GM12878 (cell line): ENCODE data around the gene MTFR2. TPM values are rescaled to one million over a fixed set of nuclear protein-coding genes. Genes with fewer than 3 reads are reported as not detected.

Experiments used
- ATAC-seq: fragments of 200-7000 bp; cut with Tn5 transposase; 3 replicates; pipeline ENCODE4 v1.9.1; 2020; ENCODE audit warnings: mild to moderate bottlenecking, moderate library complexity
- BruUV-seq: library from RNA; stranded (reverse); fragments of 400-500 nt; replicated peaks from 2 replicates; lab custom pipeline; 2021; lab: Mats Ljungman, UMichigan
- CTCF ChIA-PET: fragments of 300-600 bp; sonication (Branson Sonifier 250); formaldehyde crosslinking; extraction: SDS; loops from one replicate; lab custom pipeline; 2021; ENCODE audit warnings: inconsistent platforms; lab: Yijun Ruan, JAX
- POLR2A ChIA-PET: fragments of 350-600 bp; formaldehyde crosslinking; extraction: SDS; loops from one replicate; lab custom pipeline; 2021; ENCODE audit warnings: inconsistent platforms; lab: Charles Lee
- RAD21 ChIA-PET: fragments of 300-600 bp; sonication (Branson Sonifier 250); formaldehyde crosslinking; loops from one replicate; lab custom pipeline; 2023; ENCODE audit warnings: antibody characterized with exemption; ENCODE audit not compliant: unreplicated experiment; lab: Charles Lee
- SMC1A ChIA-PET: fragments of 300-600 bp; sonication (Branson Sonifier 250); formaldehyde crosslinking; loops from one replicate; lab custom pipeline; 2023; ENCODE audit not compliant: unreplicated experiment, uncharacterized antibody; lab: Charles Lee
- DNase-seq: peaks from one replicate; pipeline ENCODE4 v3.0.0-alpha.2; 2011; ENCODE audit warnings: low read depth, low spot score
- FAIRE-seq: peaks from 3 replicates; lab custom pipeline; 2011; peaks lifted over from hg19 to GRCh38; lab: Jason Lieb, UNC
- H2AFZ ChIP-seq: 2 replicates; pipeline ENCODE4 v1.6.0; 2011; ENCODE audit warnings: low read depth, low read length, control low read depth; ENCODE audit not compliant: control insufficient read depth
- H3K27ac ChIP-seq: 2 replicates; pipeline ENCODE4 v1.5.1; 2011; ENCODE audit warnings: control low read depth; ENCODE audit not compliant: control insufficient read depth, insufficient read depth
- H3K27me3 ChIP-seq, 2 experiments: replicated peaks in 1 of 2; 2 replicates each; pipeline versions ENCODE4 v1.6.0 to v1.6.1; 2011; ENCODE audit warnings: low read length in 1 of 2; ENCODE audit not compliant: control insufficient read depth in 2 of 2, insufficient read depth in 2 of 2
- H3K36me3 ChIP-seq, 2 experiments: 2 replicates each; pipeline ENCODE4 v1.5.1; 2011; ENCODE audit warnings: low read length in 1 of 2; ENCODE audit not compliant: control insufficient read depth in 2 of 2, insufficient read depth in 2 of 2
- H3K4me1 ChIP-seq: 2 replicates; pipeline ENCODE4 v1.6.1; 2011; ENCODE audit warnings: mild to moderate bottlenecking, low read length, moderate library complexity, mixed read lengths; ENCODE audit not compliant: control insufficient read depth, insufficient read depth
- H3K4me2 ChIP-seq: 2 replicates; pipeline ENCODE4 v1.6.0; 2011; ENCODE audit warnings: control low read depth; ENCODE audit not compliant: control insufficient read depth, insufficient read depth
- H3K4me3 ChIP-seq: fragments of 200-600 bp; sonication (generic); 2 replicates; pipeline ENCODE4 v1.5.1; 2016
- H3K79me2 ChIP-seq: 2 replicates; pipeline ENCODE4 v1.6.0; 2011; ENCODE audit warnings: low read length; ENCODE audit not compliant: control insufficient read depth, insufficient read depth
- H3K9ac ChIP-seq: 2 replicates; pipeline ENCODE4 v1.8.0; 2011; ENCODE audit warnings: low read length, control low read depth, mixed read lengths; ENCODE audit not compliant: control insufficient read depth, insufficient read depth
- H3K9me3 ChIP-seq: replicated peaks from 3 replicates; pipeline ENCODE4 v1.5.1; 2011; ENCODE audit warnings: mild to moderate bottlenecking, low read length; ENCODE audit not compliant: control insufficient read depth, insufficient read depth
- H4K20me1 ChIP-seq: 2 replicates; pipeline ENCODE4 v1.6.0; 2011; ENCODE audit not compliant: control insufficient read depth, insufficient read depth
- BHLHE40 ChIP-seq, 2 experiments: fragments of 450-650 bp in 1 of 2; IDR thresholded peaks; 2 replicates each; pipeline ENCODE4 v1.6.1; 2011 to 2017; ENCODE audit warnings: low read depth in 2 of 2, borderline replicate concordance in 1 of 2, improper control_type of control experiment in 1 of 2, low read length in 1 of 2, mild to moderate bottlenecking in 1 of 2
- WGBS: methylation state at CpG from one replicate; pipeline ENCODE4 v1.1.6; 2016; ENCODE audit warnings: low lambda C conversion rate; ENCODE audit not compliant: insufficient replicate concordance, insufficient coverage; ENCODE audit errors: missing lambda C conversion rate; 5-methylcytosine and 5-hydroxymethylcytosine counted together
- in situ Hi-C: fragments of 300-500 bp; cut with MboI; formaldehyde crosslinking; loops from 9 replicates; pipeline ENCODE4 v1.14.3; 2018; ENCODE audit warnings: mixed read lengths
- intact Hi-C: fragments of 100-400 bp; cut with micrococcal nuclease; formaldehyde crosslinking; loops from one replicate; pipeline ENCODE4 v1.14.2; 2022; ENCODE audit not compliant: unreplicated experiment
- polyA plus RNA-seq, 11 experiments: library from polyadenylated mRNA; depleted of rRNA in 4 of 11; unstranded in 6 of 11; stranded (reverse) in 5 of 11; fragments of >200 nt; fragmentation: Nextera tagmentation in 4 of 11; fragmentation: Illumina TruSeq in 1 of 11; extraction: Ambion mirVana in 4 of 11; extraction: Trizol in 1 of 11; gene quantifications; 1 replicate in 1 of 11; 2 replicates in 10 of 11; pipeline versions ENCODE4 v1.2.1 to v1.2.3, GENCODE V29; 2011 to 2016; ENCODE audit warnings: inconsistent platforms in 2 of 11, missing spikeins in 2 of 11, low read depth in 1 of 11
- total RNA-seq, 4 experiments: library from RNA; depleted of rRNA in 3 of 4; stranded (reverse); fragments of >200 nt in 3 of 4; fragmentation: Illumina TruSeq in 1 of 4; extraction: Trizol in 1 of 4; gene quantifications; 2 replicates each; pipeline versions ENCODE4 v1.2.1 to v1.2.3, GENCODE V29; 2013 to 2021
- TF ChIP-seq, protein P1 (sequence below): fragments of 450-650 bp; formaldehyde crosslinking; IDR thresholded peaks from 2 replicates; pipeline ENCODE4 v1.4.0; 2022; ENCODE audit warnings: mild to moderate bottlenecking, moderate library complexity

MTFR2 gene
- total and polyA plus RNA-seq, 10 of the 15 experiments (the other 5 are each of a cell fraction or from before 2014, with no cell fraction given) = 7.3 to 33.5 (median 25.3) TPM

DNA sequence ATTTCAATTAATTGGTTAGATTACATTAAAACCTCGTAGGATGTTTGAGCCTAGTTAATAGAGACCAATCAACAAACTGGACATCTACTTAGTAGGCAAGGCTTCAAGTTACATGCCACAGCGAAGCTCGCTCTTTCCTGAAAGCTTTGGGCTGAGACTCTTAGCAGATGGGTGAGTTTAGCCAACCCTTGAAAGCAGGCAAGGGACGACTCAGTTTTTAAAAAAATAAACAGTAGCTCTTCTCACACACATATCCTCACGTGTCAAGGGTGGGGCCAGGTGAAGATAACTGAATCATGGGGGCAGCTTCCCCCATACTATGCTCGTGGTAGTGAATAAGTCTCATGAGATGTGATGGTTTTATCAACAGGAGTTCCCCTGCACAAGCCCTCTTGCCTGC lies 775 bp downstream of the MTFR2 start:
- Histone ChIP-seq H3K79me2 (peaks cover 18% of the 10 kb centered on the region), H3K4me3 (peak overlapping the region; percentile 80), H3K27ac (peak overlapping the region; percentile 75; the same call in 1 of the 2 replicates), H4K20me1 (no peaks in the 10 kb centered on the region), H3K4me2 (peak overlapping the region; percentile 83), H3K36me3 (no peaks in the 10 kb centered on the region; a peak in 1 of 4 replicates), H3K27me3 (no peaks in the 10 kb centered on the region), H3K4me1 (no peaks in the 10 kb centered on the region), H3K9me3 (no peaks in the 10 kb centered on the region), H2AFZ (peak overlapping the region; percentile 86), H3K9ac (peak overlapping the region; percentile 87)
- CTCF ChIA-PET = interaction anchor here (1.1 to 4.8 kb wide), 3 partner anchors 18 to 68 kb away, joined by 4 to 20 read pairs (median 14); no protein-coding TSS in a partner anchor
- ATAC-seq (peak; percentile 5), FAIRE-seq (no peak), DNase-seq (no peak)
- 19% methylated on average over 6 of the region's 6 CpGs for WGBS
- intact Hi-C loops (no loop called here), in situ Hi-C loops (no loop called here)
- no TSS peak for BruUV-seq
- POLR2A ChIA-PET = interaction anchor here (0.6 to 8.4 kb wide), 2 partner anchors 11 to 39 kb away, joined by 3 to 59 read pairs; partner anchors contain the start of gene BCLAF1
- TF ChIP-seq, protein P1, sequence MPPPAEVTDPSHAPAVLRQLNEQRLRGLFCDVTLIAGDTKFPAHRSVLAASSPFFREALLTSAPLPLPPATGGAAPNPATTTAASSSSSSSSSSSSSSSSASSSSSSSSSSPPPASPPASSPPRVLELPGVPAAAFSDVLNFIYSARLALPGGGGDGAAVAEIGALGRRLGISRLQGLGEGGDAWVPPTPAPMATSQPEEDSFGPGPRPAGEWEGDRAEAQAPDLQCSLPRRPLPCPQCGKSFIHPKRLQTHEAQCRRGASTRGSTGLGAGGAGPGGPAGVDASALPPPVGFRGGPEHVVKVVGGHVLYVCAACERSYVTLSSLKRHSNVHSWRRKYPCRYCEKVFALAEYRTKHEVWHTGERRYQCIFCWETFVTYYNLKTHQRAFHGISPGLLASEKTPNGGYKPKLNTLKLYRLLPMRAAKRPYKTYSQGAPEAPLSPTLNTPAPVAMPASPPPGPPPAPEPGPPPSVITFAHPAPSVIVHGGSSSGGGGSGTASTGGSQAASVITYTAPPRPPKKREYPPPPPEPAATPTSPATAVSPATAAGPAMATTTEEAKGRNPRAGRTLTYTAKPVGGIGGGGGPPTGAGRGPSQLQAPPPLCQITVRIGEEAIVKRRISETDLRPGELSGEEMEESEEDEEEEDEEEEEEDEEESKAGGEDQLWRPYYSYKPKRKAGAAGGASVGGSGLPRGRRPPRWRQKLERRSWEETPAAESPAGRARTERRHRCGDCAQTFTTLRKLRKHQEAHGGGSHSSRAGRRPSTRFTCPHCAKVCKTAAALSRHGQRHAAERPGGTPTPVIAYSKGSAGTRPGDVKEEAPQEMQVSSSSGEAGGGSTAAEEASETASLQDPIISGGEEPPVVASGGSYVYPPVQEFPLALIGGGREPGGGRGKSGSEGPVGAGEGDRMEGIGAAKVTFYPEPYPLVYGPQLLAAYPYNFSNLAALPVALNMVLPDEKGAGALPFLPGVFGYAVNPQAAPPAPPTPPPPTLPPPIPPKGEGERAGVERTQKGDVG (CRISPR knock-in tag) = no peak
- 0 out of 4 replicates have a peak, but pooled peaks of 1 of the 2 experiments have one; percentile 23 for TF ChIP-seq BHLHE40 (IDR thresholded peaks at IDR 0.05; ENCODE audit: borderline replicate concordance in 1 of 2, low read depth in 2 of 2, low read length in 1 of 2)
- SMC1A ChIA-PET = interaction anchor here (0.9 to 3.6 kb wide), 4 partner anchors 11 to 40 kb away, joined by 3 to 19 read pairs (median 10); partner anchors contain the start of gene BCLAF1
- RAD21 ChIA-PET = no interaction called here
